ENCODE measurements around the gene RANBP1.
"Not testable (repeated sequence)": the region's sequence is repeated elsewhere in the genome, so short reads cannot be mapped to it uniquely, and the experiment has no call there.

The RANBP1 gene

GRCh38 chr22:20115691-20116375 lies at the start of gene RANBP1:
Gene RANBP1, plus strand, starts transcription at chr22:20116104. Its CDS starts 81 bp downstream, at chr22:20116185.
- no peak for DNase-seq (ENCODE audit: low spot score)

GRCh38 chr22:20066617-20067383 lies 49.1 kb upstream of the RANBP1 start:
- DNase-seq (ENCODE audit: low spot score): no peak

DNA sequence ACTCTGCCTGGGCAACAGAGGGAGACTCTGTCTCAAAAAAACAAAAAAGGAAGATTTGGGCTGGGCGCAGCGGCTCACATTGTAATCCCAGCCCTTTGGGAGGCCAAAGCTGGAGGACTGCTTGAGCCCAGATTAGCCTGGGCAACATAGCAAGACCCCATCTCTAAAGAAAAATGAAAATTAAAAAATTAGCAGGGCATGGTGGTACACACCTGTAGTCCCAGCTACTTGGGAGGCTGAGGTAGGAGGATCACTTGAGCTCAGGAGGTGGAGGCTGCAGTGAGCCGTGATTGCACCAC lies 48.6 kb upstream of the RANBP1 start:
- not testable (repeated sequence) for DNase-seq (ENCODE audit: low spot score)

- no peak for DNase-seq (ENCODE audit: low spot score)
These were observed 47.3 kb upstream of the RANBP1 start for GRCh38 chr22:20068640-20069039.

- DNase-seq (ENCODE audit: low spot score): no peak
These were observed 46.4 kb upstream of the RANBP1 start for GRCh38 chr22:20069331-20070042.

- DNase-seq (ENCODE audit: low spot score): no peak
These were observed 44.4 kb upstream of the RANBP1 start for GRCh38 chr22:20071524-20071972.

- no peak for DNase-seq (ENCODE audit: low spot score)
These were observed 39.2 kb upstream of the RANBP1 start for GRCh38 chr22:20076627-20077172.

DNA sequence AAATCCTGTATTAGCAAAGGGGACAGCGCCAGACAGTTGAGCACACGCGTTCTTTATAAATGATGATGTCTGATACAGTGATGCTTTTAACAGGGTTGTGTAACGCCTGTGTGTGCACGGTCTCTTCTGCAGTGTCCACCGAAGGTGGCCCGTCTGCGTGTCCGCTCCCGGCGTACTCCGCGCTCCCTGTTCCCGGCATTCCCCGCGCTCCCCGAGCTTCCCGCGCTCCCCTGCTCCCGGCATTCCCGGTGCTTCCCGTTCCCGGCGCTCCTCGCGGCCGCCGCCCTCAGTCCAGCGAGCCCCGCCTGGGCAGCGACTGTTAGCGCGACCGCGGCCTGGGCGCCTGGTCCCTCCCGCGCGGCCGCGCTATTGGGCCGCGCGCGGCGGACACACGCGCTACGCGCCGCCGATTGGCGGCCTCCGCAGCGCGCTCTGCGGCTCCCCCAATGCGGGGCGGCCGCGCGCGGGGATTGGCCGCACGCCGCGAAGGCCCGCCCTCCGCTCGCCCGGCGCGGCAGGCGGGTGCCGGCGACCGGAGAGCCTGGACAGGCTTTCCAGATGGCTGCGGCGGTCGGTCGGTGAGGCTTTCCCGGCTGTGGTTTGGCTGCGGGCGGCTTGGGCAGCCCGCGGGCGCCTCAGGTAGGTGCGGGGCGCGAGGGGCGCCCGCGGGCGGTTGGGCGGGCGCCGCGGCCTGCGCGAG lies 36.0 kb upstream of the RANBP1 start, which contains the start of gene DGCR8:
Gene DGCR8 (plus strand): TSS at position 497 of the 700 bp plus-strand sequence. CDS start 5,723 bp downstream, outside the sequence.
- peak; percentile 82 for DNase-seq (ENCODE audit: low spot score)

- peak; percentile 62 for DNase-seq (ENCODE audit: low spot score)
These were observed 35.5 kb upstream of the RANBP1 start for GRCh38 chr22:20080445-20080775.

DNA sequence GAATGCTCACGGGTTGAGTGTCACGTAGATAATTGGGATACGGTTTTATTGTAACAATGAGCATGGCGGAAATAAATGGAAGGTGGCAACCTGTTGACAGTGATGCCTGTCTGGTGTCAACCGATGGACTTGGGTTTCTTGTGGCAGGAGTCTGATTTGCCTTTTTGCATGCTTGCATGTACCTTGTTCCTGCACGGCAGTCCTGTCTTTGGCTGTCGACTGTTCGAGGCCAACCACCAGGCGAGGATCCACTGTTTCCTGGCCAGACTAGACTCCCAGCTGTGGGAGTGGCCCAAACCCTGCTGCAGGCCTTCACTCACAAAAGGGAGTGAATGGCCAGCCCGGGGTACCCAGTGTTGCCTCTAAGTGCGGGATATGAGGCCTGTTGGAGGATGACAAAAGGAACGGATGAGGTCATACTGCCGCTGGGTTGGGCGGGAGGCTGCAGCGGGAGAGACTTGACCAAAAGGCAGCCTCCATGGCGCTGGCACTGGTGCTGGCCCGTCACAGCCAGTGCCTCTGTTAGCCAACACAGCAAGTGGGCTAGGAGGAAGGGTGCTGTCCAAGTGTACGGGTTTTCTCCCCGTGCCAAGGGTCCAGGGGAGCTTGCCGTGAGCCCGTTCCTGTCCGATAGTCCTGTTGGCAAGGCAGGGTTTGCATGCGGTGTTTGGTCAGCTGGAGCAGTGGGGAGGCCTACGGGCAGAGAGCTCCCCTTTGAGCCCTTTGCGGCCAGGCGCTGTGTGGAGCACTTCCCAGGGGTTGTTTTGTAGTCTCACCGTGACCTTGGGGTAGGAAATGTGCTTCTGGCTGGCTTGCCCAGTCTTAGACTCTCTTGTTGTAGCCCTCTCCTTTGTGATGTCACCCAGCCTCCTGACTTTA lies 34.9 kb upstream of the RANBP1 start:
- no peak for DNase-seq (ENCODE audit: low spot score)

- no peak for DNase-seq (ENCODE audit: low spot score)
These were observed 32.6 kb upstream of the RANBP1 start for GRCh38 chr22:20083157-20083890.

DNA sequence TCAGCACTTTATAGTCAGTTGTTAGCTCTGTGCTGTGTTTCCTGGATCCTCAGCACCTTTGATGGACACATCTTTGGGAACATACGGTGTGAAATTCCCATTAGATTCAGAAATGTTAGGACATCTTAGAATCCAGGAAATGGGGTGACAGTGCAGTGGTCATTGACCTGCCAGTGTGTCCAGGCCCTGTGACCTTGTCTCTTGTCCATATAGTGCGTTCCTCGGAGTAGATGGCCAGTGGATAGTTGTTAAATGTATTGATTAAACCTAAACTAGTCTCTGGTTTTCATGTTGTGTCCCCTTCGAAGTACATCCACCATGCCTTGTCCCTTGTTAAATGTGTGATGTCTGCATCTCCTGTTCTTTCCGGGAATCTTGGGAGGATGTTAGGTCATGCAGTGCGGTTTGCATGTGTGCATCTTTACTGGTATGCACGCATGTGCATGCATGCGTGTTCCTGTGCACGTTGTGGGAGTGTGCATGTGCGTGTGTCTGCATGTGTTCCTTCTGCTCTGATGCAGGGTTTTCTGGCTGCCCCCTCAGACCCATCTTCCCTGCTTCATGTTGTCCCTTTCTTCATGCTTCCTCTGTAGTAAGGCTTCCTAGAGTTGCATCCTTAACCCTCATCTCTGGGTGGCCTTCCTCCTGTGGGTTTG lies 31.9 kb upstream of the RANBP1 start:
- DNase-seq (ENCODE audit: low spot score): no peak

DNA sequence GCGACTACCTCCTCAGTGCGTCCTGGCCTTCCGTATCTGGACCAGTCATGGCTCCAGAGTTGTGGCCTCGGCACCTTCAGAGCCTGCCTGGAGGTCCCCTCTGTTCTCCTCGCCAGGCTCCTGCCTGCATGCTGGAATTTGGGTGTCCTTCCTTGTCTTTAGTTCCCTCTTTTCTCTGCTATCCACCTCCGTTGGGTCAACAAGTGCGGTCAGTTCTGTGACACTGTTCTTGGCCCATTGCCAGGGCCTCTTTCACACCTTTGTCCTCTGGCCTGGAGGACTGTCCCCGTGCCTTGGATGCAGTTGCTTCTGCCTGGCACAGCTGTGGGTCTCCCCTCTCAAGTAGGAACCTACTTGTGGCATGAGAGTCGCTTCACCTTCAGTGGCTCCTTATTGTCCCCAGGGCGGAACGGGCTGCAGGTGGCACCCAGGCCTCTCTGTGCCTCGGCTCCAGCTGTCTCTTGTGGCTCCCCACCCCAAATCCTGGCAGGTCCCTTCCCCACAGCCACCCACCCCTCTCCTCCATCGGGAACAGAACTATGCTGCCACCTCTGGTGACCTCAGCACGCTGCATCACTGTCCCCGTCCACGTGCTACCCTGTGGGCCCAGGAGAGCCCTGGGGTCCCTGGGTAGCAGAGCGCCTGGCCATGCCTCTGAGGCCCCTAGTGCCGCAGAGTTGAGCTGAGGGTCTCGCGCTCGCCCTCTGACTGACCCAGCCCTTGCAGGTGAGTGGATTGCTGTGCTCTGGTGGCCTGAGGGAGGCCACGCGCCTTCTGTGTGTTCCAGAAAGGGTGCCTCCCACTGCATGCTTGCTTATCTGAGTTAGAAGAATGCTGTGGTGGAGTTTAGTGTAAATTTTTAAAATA lies 31.1 kb upstream of the RANBP1 start:
- DNase-seq (ENCODE audit: low spot score): no peak

- no peak for DNase-seq (ENCODE audit: low spot score)
These were observed 30.3 kb upstream of the RANBP1 start for GRCh38 chr22:20085651-20086050.

DNA sequence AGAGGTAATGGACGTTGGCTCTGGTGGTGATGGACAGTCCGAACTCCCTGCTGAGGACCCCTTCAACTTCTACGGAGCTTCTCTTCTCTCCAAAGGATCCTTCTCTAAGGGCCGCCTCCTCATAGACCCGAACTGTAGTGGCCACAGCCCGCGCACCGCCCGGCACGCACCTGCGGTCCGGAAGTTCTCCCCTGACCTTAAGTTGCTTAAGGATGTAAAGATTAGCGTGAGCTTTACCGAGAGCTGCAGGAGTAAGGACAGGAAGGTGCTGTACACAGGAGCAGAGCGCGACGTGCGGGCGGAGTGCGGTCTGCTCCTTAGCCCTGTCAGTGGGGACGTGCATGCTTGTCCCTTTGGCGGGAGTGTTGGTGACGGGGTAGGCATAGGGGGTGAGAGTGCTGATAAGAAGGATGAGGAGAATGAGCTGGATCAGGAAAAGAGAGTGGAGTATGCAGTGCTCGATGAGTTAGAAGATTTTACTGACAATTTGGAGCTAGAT lies 29.8 kb upstream of the RANBP1 start:
- DNase-seq (ENCODE audit: low spot score): no peak

DNA sequence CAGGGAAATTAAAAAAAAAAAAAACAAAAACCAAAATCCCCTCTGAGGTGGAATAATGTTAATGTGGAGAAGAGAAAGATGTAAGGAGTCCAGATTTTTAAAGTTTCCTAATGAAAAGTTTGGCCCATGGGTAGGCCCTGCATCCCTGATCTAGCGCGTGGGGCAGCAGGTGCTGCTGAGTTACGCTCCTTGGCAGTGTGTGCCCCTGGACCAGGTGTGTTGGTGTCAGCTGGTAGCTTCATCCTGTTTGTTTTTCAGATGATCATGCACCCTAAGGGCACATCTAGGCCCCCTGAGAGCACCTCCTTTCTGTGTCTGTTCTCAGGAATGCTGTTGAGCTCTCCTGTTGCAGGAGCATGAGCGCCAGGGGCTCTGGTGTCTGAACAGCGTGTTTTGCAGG lies 29.1 kb upstream of the RANBP1 start:
- DNase-seq (ENCODE audit: low spot score): no peak

DNA sequence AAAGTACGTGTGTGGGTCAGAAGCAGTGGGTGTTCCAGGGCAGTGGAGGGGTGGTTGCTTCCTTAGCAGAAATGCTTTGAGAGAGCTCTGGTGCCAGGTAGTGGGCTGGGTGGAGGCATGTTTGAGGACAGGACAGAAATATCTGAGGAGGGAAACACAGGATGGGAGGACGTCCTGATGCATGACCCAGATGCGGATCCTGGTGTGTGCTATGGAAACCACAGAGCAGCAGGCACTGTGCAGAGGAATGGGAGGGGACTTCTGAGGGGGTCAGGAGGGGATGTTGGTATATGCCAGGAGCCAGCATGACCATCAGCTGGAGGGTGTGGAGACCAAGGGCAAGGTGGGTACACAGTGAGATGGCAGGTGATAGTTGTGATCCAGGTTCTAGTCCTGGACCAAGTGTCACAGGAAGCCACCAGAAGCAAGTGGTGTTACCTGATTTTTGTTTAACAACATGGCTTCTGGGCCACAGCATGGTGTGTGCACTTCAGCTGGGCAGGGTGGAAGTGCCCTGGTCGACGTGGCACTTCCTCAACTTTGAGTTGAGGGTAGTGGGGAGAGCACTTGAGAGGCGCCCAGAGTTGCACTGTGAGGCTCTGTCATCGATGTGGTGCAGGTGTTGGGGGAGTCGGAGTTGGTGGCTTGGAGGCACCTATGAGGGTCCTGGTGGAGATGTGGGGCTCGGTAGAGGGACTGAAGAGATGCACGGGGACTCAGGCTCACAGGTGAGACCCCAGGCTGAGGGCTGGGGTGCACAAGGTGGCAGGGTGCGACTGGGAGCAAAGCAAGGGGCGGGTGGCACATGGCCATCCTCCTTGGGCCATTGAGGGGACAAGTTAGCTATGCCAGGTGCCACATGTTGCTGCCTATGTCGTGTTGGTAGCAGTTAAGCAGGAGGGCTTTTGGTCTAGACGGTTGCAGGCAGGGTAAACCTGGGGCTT lies 28.3 kb upstream of the RANBP1 start:
- no peak for DNase-seq (ENCODE audit: low spot score)

DNA sequence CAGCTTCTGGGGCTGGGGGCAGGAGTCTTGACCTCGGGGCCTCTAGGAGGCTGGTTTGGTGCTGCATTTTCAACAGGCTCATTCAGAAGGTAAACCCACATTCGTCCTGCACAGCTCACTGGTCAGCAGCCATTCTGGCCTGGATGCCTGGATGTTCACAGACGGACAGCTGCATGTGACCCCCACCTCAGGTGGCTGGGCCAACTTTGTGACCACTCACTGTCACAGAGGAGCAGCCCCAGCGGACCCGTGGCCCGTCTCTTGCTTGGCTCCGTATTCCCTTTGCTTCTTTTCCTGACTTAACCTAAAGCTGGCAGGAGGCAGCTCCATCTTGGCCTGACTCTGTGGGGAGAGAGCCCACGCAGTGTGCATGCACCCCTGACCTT lies 27.6 kb upstream of the RANBP1 start:
- no peak for DNase-seq (ENCODE audit: low spot score)
